Measurements from ENCODE around the gene ERMN. TPM values are rescaled to one million over a fixed set of nuclear protein-coding genes. Genes with fewer than 3 reads are reported as not detected.

ERMN gene
- total RNA-seq, 4 donors from 2014 or later: 0.14 to 0.64 TPM; not detected in 2

- intact Hi-C loops (cut with DNase I; ENCODE audit: low total_unique reads) (no loop called here), in situ Hi-C loops (cut with MboI; ENCODE audit: low pct_ligation_motif_present in 1 of 4, low pct_unique_long_range_greater_than_20kb in 1 of 4, low sequenced_read_pairs in 3 of 4) (no loop called here)
- H3K27ac ChIP-seq: no peak overlapping the region
- H3K9me3 ChIP-seq: peaks cover 2 to 4% of the 10 kb centered on the region in 2 donors
- no peak for DNase-seq
- no peaks in the 10 kb centered on the region for H3K36me3 ChIP-seq
- no peaks in the 10 kb centered on the region for H3K27me3 ChIP-seq
- H3K4me1 ChIP-seq: peaks cover 0 to 7% (median 0%) of the 10 kb centered on the region in 4 donors
- TF ChIP-seq POLR2AphosphoS5 (IDR thresholded peaks at IDR 0.05) (no peak), CTCF (IDR thresholded peaks at IDR 0.05) (no peak), EP300 (IDR thresholded peaks at IDR 0.05; ENCODE audit: low read depth) (no peak), POLR2A (IDR thresholded peaks at IDR 0.05) (no peak)
- WGBS, 2 donors (ENCODE audit: low coverage in 1 of 2): 95 to 100% methylated on average over 2 of the region's 2 CpGs
- no peak overlapping the region for H3K4me3 ChIP-seq
These were observed 34.0 kb upstream of the ERMN start for GRCh38 chr2:157359628-157360027.

GRCh38 chr2:157355618-157356017 is 30.0 kb upstream of the ERMN start:
- in situ Hi-C loops (cut with MboI; ENCODE audit: low pct_ligation_motif_present in 1 of 4, low pct_unique_long_range_greater_than_20kb in 1 of 4, low sequenced_read_pairs in 3 of 4): no loop called here
- DNase-seq: no peak
- Histone ChIP-seq H3K36me3 (no peaks in the 10 kb centered on the region), H3K9me3 (no peaks in the 10 kb centered on the region), H3K27ac (no peak overlapping the region), H3K4me1 (no peaks in the 10 kb centered on the region), H3K4me3 (no peak overlapping the region), H3K27me3 (no peaks in the 10 kb centered on the region)
- 33 to 81% methylated on average over 1 of the region's 1 CpG for WGBS, 2 donors (ENCODE audit: low coverage in 1 of 2)
- TF ChIP-seq EP300 (IDR thresholded peaks at IDR 0.05; ENCODE audit: low read depth): no peak
- no peak for TF ChIP-seq POLR2AphosphoS5 (IDR thresholded peaks at IDR 0.05)
- TF ChIP-seq POLR2A (IDR thresholded peaks at IDR 0.05): no peak
- no peak for TF ChIP-seq CTCF (IDR thresholded peaks at IDR 0.05)
- intact Hi-C loops (cut with DNase I; ENCODE audit: low total_unique reads): no loop called here

GRCh38 chr2:157349949-157350515 is 24.4 kb upstream of the ERMN start:
- Histone ChIP-seq H3K4me3 (no peak overlapping the region), H3K9me3 (peaks cover 0 to 6% of the 10 kb centered on the region in 2 donors), H3K27ac (no peak overlapping the region), H3K4me1 (no peaks in the 10 kb centered on the region), H3K27me3 (no peaks in the 10 kb centered on the region), H3K36me3 (no peaks in the 10 kb centered on the region)
- in situ Hi-C loops (cut with MboI; ENCODE audit: low pct_ligation_motif_present in 1 of 4, low pct_unique_long_range_greater_than_20kb in 1 of 4, low sequenced_read_pairs in 3 of 4) (loop anchor here in 2 of 4 donors (25.0 kb wide), 2 partner anchors 137 to 662 kb away; no protein-coding TSS in a partner anchor), intact Hi-C loops (cut with DNase I; ENCODE audit: low total_unique reads) (no loop called here)
- no peak for TF ChIP-seq POLR2AphosphoS5 (IDR thresholded peaks at IDR 0.05)
- TF ChIP-seq CTCF (IDR thresholded peaks at IDR 0.05): no peak
- no peak for TF ChIP-seq POLR2A (IDR thresholded peaks at IDR 0.05)
- no peak for TF ChIP-seq EP300 (IDR thresholded peaks at IDR 0.05; ENCODE audit: low read depth)
- DNase-seq: no peak
- 67 to 82% methylated on average over 1 of the region's 1 CpG for WGBS, 2 donors (ENCODE audit: low coverage in 1 of 2)

GRCh38 chr2:157348291-157348921 is 22.8 kb upstream of the ERMN start:
- intact Hi-C loops (cut with DNase I; ENCODE audit: low total_unique reads): no loop called here

More at GRCh38 chr2:157348291-157348921, 22.8 kb upstream of the ERMN start:
- H3K36me3 ChIP-seq: no peaks in the 10 kb centered on the region
- H3K27me3 ChIP-seq: no peaks in the 10 kb centered on the region
- in situ Hi-C loops (cut with MboI; ENCODE audit: low pct_ligation_motif_present in 1 of 4, low pct_unique_long_range_greater_than_20kb in 1 of 4, low sequenced_read_pairs in 3 of 4): loop anchor here in 2 of 4 donors (25.0 kb wide), 2 partner anchors 139 to 664 kb away; no protein-coding TSS in a partner anchor
- peaks cover 4 to 9% of the 10 kb centered on the region in 2 donors for H3K9me3 ChIP-seq
- no peak for DNase-seq
- H3K4me1 ChIP-seq: no peaks in the 10 kb centered on the region
- WGBS, 2 donors (ENCODE audit: low coverage in 1 of 2): 86 to 100% methylated on average over 3 of the region's 3 CpGs
- no peak overlapping the region for H3K4me3 ChIP-seq
- H3K27ac ChIP-seq: no peak overlapping the region
- TF ChIP-seq EP300 (IDR thresholded peaks at IDR 0.05; ENCODE audit: low read depth): no peak
- TF ChIP-seq CTCF (IDR thresholded peaks at IDR 0.05): no peak
- TF ChIP-seq POLR2AphosphoS5 (IDR thresholded peaks at IDR 0.05): no peak
- TF ChIP-seq POLR2A (IDR thresholded peaks at IDR 0.05): no peak
